ENCODE measurements around the gene TPT1. TPM values are rescaled to one million over a fixed set of nuclear protein-coding genes. Genes with fewer than 3 reads are reported as not detected.
"Not testable (repeated sequence)": the region's sequence is repeated elsewhere in the genome, so short reads cannot be mapped to it uniquely, and the experiment has no call there.

The TPT1 gene
- total RNA-seq, 1 experiment from 2014 or later = 1,247 TPM

GRCh38 chr13:45372189-45373161 is 31.5 kb upstream of the TPT1 start:
- Histone ChIP-seq H3K4me3 (no peak overlapping the region), H3K9me3 (no peaks in the 10 kb centered on the region), H3K27me3 (no peaks in the 10 kb centered on the region), H3K36me3 (no peaks in the 10 kb centered on the region)
- no peak for DNase-seq

- no peak overlapping the region for H3K4me3 ChIP-seq
- no peaks in the 10 kb centered on the region; the same call in 1 of the 2 replicates for H3K9me3 ChIP-seq
- H3K27me3 ChIP-seq = no peaks in the 10 kb centered on the region
- no peaks in the 10 kb centered on the region for H3K36me3 ChIP-seq
- peak; percentile 77 for DNase-seq
Measured at GRCh38 chr13:45370922-45371406, 30.0 kb upstream of the TPT1 start.

- DNase-seq = no peak
- Histone ChIP-seq H3K4me3 (no peak overlapping the region), H3K36me3 (no peaks in the 10 kb centered on the region), H3K9me3 (no peaks in the 10 kb centered on the region; the same call in 1 of the 2 replicates), H3K27me3 (no peaks in the 10 kb centered on the region)
Measured at GRCh38 chr13:45369116-45369515, 28.1 kb upstream of the TPT1 start.

GRCh38 chr13:45368571-45368970 is 27.6 kb upstream of the TPT1 start:
- no peaks in the 10 kb centered on the region; the same call in 1 of the 2 replicates for H3K9me3 ChIP-seq
- H3K4me3 ChIP-seq = no peak overlapping the region
- DNase-seq = no peak
- no peaks in the 10 kb centered on the region for H3K36me3 ChIP-seq
- no peaks in the 10 kb centered on the region for H3K27me3 ChIP-seq

- Histone ChIP-seq H3K4me3 (no peak overlapping the region), H3K27me3 (no peaks in the 10 kb centered on the region), H3K9me3 (no peaks in the 10 kb centered on the region; the same call in 1 of the 2 replicates), H3K36me3 (no peaks in the 10 kb centered on the region; the same call in 1 of the 2 replicates)
- DNase-seq = no peak
Measured at GRCh38 chr13:45368005-45368404, 27.0 kb upstream of the TPT1 start.

- H3K4me3 ChIP-seq = no peak overlapping the region
- H3K36me3 ChIP-seq = no peaks in the 10 kb centered on the region; the same call in 1 of the 2 replicates
- DNase-seq = peak; percentile 92
- no peaks in the 10 kb centered on the region; the same call in 1 of the 2 replicates for H3K9me3 ChIP-seq
- no peaks in the 10 kb centered on the region for H3K27me3 ChIP-seq
Measured at GRCh38 chr13:45367358-45367757, 26.4 kb upstream of the TPT1 start.

GRCh38 chr13:45365558-45365885 is 24.5 kb upstream of the TPT1 start:
- Histone ChIP-seq H3K36me3 (peaks cover 1% of the 10 kb centered on the region; the same call in 1 of the 2 replicates), H3K4me3 (no peak overlapping the region), H3K27me3 (no peaks in the 10 kb centered on the region), H3K9me3 (no peaks in the 10 kb centered on the region; the same call in 1 of the 2 replicates)
- DNase-seq = no peak

GRCh38 chr13:45364876-45365557 is 24.0 kb upstream of the TPT1 start:
- H3K27me3 ChIP-seq = no peaks in the 10 kb centered on the region
- no peak for DNase-seq
- no peaks in the 10 kb centered on the region; the same call in 1 of the 2 replicates for H3K9me3 ChIP-seq
- H3K36me3 ChIP-seq = peaks cover 2% of the 10 kb centered on the region; the same call in 1 of the 2 replicates
- no peak overlapping the region for H3K4me3 ChIP-seq

- no peak overlapping the region for H3K4me3 ChIP-seq
- no peaks in the 10 kb centered on the region for H3K27me3 ChIP-seq
- H3K36me3 ChIP-seq = peaks cover 2% of the 10 kb centered on the region; the same call in 1 of the 2 replicates
- DNase-seq = no peak
- H3K9me3 ChIP-seq = no peaks in the 10 kb centered on the region; the same call in 1 of the 2 replicates
Measured at GRCh38 chr13:45362939-45363338, 22.0 kb upstream of the TPT1 start.

GRCh38 chr13:45361596-45362206 is 20.7 kb upstream of the TPT1 start:
- Histone ChIP-seq H3K36me3 (peaks cover 2% of the 10 kb centered on the region; the same call in 1 of the 2 replicates), H3K4me3 (no peak overlapping the region), H3K27me3 (no peaks in the 10 kb centered on the region), H3K9me3 (no peaks in the 10 kb centered on the region; the same call in 1 of the 2 replicates)
- peak; percentile 60 for DNase-seq

GRCh38 chr13:45356966-45357672 is 16.1 kb upstream of the TPT1 start:
- Histone ChIP-seq H3K9me3 (no peaks in the 10 kb centered on the region), H3K4me3 (no peak overlapping the region), H3K36me3 (peaks cover 5% of the 10 kb centered on the region), H3K27me3 (no peaks in the 10 kb centered on the region)
- no peak for DNase-seq

GRCh38 chr13:45353895-45354294 is 12.9 kb upstream of the TPT1 start:
- no peak overlapping the region for H3K4me3 ChIP-seq
- no peaks in the 10 kb centered on the region for H3K9me3 ChIP-seq
- DNase-seq = no peak
- peaks cover 14% of the 10 kb centered on the region for H3K36me3 ChIP-seq
- no peaks in the 10 kb centered on the region for H3K27me3 ChIP-seq

- Histone ChIP-seq H3K9me3 (no peaks in the 10 kb centered on the region), H3K36me3 (peaks cover 14% of the 10 kb centered on the region), H3K4me3 (no peak overlapping the region), H3K27me3 (no peaks in the 10 kb centered on the region)
- DNase-seq = no peak
Measured at GRCh38 chr13:45352031-45352430, 11.0 kb upstream of the TPT1 start.

- H3K4me3 ChIP-seq = no peak overlapping the region
- peaks cover 11% of the 10 kb centered on the region for H3K36me3 ChIP-seq
- no peaks in the 10 kb centered on the region for H3K9me3 ChIP-seq
- DNase-seq = no peak
- H3K27me3 ChIP-seq = no peaks in the 10 kb centered on the region
Measured at GRCh38 chr13:45350152-45350551, 9.2 kb upstream of the TPT1 start.

- no peak for DNase-seq
- Histone ChIP-seq H3K9me3 (no peaks in the 10 kb centered on the region), H3K4me3 (no peak overlapping the region), H3K27me3 (no peaks in the 10 kb centered on the region), H3K36me3 (peaks cover 11% of the 10 kb centered on the region)
Measured at GRCh38 chr13:45349438-45349837, 8.5 kb upstream of the TPT1 start.

- not testable (repeated sequence) for H3K9me3 ChIP-seq, H3K27me3 ChIP-seq, H3K4me3 ChIP-seq, DNase-seq
- H3K36me3 ChIP-seq = peaks cover 17% of the 10 kb centered on the region
Measured at GRCh38 chr13:45344064-45344463, 3.1 kb upstream of the TPT1 start.
